GM10266 (cell line): Measurements from ENCODE around the gene FANCC.
A peak's percentile ranks its signal among the peaks of the same experiment; 100 is the strongest.

Source experiments
- DNase-seq: peaks from one replicate; pipeline ENCODE4 v3.0.0; 2012; ENCODE audit errors: extremely low spot score
- TF ChIP-seq, protein P1 (sequence below): IDR thresholded peaks from 2 replicates; pipeline ENCODE4 v1.5.1; 2012; ENCODE audit warnings: mild to moderate bottlenecking, low read depth; ENCODE audit not compliant: control insufficient read depth, insufficient read depth; ENCODE audit errors: missing control alignments

Gene FANCC

DNA sequence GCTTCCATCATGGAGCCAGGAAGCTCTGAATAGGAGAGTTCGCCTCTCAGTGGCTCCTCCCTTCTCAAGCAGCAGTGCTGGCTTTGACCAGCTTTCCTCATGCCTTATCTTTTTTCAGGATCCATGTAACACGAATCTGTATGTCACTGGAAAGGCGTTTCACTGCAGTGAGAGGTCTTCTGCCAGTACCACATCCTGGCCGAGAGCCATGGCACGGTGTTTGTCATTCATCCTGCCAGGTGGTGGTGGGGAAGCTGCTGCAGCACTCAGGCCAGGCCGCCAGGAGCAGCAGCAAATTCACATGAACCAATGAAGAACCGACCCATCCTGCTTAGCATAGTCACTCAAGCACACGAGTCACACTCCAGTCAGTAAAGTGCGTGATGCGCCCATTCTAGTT lies 179.0 kb downstream of the FANCC start:
- TF ChIP-seq, protein P1, sequence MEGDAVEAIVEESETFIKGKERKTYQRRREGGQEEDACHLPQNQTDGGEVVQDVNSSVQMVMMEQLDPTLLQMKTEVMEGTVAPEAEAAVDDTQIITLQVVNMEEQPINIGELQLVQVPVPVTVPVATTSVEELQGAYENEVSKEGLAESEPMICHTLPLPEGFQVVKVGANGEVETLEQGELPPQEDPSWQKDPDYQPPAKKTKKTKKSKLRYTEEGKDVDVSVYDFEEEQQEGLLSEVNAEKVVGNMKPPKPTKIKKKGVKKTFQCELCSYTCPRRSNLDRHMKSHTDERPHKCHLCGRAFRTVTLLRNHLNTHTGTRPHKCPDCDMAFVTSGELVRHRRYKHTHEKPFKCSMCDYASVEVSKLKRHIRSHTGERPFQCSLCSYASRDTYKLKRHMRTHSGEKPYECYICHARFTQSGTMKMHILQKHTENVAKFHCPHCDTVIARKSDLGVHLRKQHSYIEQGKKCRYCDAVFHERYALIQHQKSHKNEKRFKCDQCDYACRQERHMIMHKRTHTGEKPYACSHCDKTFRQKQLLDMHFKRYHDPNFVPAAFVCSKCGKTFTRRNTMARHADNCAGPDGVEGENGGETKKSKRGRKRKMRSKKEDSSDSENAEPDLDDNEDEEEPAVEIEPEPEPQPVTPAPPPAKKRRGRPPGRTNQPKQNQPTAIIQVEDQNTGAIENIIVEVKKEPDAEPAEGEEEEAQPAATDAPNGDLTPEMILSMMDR: no peak
- no peak for DNase-seq

DNA sequence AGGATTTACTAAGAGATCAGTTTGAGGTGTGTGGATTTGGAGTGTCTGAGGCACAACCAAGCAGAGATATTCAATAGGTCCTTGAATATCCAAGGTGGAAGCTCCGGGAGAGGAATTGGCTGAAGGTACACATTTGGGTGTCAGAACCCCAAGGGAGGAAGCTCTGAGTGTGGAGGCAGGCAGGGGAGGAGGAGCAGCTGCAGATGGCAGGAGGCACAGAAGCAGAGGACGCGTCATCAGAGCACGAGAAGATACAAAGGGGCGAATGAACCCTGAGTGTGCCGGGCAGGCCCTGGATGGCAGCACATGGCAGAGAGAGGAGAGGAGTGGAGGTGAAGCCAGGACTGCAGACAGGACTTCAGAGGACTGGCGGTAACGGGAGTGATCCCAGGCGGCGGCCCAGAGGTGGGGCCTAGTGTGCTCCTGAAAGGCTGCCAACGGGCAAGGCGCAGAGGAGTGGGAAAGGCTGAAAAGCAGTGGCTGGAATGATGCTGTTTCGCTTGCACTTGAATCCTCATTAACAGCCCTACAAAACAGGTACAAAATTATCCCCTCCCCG lies 179.8 kb downstream of the FANCC start:
- DNase-seq: no peak
- TF ChIP-seq, protein P1: no peak

DNA sequence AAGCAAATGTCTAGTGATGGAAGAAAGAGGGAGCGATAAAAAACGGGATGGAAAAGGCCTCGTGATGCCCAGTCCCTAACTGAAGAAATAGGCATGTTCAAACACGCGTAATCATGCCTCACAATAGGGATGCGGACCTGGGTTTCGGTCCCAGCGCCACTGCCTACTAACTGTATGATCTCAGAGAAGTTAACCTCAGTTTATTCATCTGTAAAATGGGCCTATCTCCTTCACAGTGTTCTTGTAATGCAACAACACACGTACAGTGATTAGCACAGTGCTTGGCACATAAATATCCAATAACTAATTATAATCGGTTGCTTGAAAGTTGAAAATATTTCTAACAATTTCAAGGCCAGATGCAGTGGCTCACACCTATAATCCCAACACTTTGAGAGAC lies 181.8 kb downstream of the FANCC start:
- DNase-seq: no peak
- TF ChIP-seq, protein P1: no peak

DNA sequence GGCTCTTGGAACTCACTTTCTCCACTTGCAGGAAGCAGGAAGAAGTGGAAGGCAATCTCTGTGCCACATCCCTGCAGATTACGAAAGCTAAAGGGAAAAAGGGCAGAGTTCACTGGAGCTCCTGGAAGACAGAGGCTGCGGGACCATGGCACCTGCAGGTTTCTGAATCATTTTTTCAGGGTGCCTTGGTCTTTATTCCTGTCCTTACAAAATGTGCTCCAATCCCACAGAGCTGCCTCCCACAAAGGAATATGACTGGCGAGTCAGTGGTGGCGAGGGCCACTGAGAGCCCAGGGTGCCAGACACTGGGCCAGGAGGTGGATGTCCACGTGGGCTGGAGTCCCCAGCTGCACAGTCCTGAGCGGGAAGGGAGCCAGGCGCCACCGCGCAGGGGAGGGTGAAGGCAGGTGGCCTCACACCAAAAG lies 183.0 kb downstream of the FANCC start:
- TF ChIP-seq, protein P1: no peak
- no peak for DNase-seq

DNA sequence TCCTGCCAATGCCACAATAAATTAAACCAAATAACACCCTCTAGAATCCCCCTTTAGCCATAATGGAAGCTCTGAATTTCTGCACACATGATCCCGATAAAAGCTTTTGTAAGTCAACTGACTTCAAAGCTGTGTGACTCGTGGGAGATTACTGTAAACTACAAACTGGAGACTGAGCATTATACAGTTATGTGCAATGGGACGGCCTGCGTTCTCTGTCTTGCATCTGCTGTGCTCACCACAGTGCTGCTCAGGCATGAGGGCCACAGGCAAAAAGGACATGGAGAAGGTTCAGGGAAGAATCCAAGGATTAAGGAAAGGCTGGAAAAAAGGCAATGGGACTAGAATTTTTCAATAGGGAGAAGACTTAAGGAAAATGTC lies 184.2 kb downstream of the FANCC start:
- no peak for DNase-seq
- TF ChIP-seq, protein P1: no peak

DNA sequence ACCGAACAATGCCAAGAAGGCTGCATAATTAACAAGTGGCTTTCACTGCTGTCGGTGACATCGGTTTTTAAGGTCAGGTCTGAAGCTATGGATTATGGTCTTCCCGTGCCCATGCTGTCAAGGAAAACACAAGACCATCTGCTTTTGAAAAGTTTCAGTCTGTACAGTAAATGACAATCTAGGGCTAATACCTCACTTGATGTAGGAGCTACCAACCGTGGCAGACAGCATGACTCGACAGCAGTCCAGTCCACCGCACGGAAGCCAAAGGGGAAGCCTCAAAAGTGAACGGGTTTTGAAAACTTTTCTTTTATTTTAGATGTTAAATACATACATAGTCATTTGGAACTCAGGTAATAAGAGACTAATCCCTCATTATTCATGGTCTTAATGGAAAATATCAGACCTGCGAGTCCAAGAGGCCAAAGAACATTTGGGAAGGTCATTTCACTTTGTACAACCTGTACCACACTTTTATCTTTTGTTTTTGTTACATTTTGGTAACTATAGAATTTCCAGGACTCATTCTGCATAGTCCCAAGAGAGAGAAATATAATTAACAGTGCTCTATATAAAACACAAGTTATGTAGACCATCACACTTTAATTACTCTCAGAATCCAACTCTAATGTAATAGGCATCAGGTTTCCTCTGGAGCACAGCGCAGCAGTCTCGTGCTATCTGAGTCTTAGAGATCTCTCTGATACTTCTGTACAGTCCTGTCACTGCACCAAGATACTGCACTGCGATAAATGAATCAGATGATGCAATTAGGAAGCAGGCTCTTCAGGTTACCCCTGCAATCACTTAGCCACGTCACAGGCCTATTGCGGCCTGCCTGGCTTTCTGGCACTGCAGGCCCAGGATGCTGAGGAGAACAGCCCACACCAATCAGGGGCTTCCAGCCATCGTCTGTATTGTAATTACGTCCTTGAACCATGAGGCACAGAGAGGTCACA lies 184.9 kb downstream of the FANCC start:
- no peak for DNase-seq
- TF ChIP-seq, protein P1: no peak

DNA sequence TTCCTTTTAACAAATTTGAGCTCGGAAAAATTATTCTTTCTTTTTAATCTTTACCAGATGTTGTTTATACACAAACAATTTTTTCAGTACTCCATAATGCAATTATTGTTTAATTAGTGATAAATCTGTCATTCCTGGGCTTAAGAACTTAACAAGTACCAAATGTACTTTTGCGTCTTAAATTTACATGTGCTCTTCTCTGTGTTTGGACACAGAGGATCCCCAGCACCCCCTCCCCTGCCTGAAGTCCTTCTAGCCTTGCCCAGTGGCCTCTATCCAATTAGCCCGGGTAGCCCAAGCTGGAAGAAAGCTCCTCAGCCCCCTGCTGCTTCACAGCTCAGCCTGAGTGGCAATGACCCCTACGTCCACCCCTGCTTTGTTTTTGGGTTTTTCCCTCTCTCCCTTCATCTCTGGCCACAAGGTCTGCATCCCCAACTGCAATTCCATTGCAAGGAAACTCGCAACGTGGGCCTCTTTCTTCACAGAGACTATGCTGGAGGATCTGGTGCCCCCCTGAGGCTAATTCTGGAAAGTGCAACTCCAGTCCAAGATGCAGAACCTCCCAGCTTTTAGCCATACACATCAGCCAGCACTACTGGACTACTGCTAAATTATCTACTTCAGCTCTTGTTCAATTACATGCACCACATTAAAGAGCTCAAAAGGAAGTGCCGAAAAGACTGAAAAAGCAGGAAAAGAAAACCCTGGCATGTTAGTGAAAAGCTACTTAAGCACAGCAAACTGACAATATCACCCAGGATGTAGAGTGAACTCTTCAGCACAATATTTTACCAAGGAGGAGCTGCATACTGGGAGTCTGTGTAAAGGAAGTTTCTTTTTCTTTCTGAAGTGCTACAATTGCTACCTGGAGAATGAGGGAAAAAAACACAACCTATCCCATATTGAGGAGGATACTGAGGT lies 186.2 kb downstream of the FANCC start:
- TF ChIP-seq, protein P1: peak; percentile 72
- peak; percentile 70 for DNase-seq
